HCT116 (cell line): Measurements from ENCODE around the gene TMOD1. TPM values are rescaled to one million over a fixed set of nuclear protein-coding genes. Genes with fewer than 3 reads are reported as not detected.

Source experiments
- ATAC-seq: fragments of 200-7000 bp; cut with Tn5 transposase; 2 replicates; pipeline ENCODE4 v1.9.1; 2020; ENCODE audit warnings: mild to moderate bottlenecking, moderate library complexity
- BruUV-seq: library from RNA; stranded (reverse); fragments of 400-500 nt; replicated peaks from 2 replicates; lab custom pipeline; 2021; lab: Mats Ljungman, UMichigan
- CTCF ChIA-PET: fragments of 300-600 bp; sonication (Branson Sonifier 250); formaldehyde crosslinking; loops from one replicate; lab custom pipeline; 2021; ENCODE audit warnings: antibody characterized with exemption; lab: Charles Lee
- POLR2A ChIA-PET: fragments of 300-600, 350-600 bp; sonication (Branson Sonifier 250); formaldehyde crosslinking; loops from one replicate; lab custom pipeline; 2021; ENCODE audit warnings: antibody characterized with exemption; lab: Charles Lee
- RAD21 ChIA-PET, 2 experiments: fragments of 300-600 bp; sonication (Branson Sonifier 250); formaldehyde crosslinking; loops; one replicate each; lab custom pipeline; 2023; ENCODE audit warnings: low total read pairs in 2 of 2; ENCODE audit not compliant: uncharacterized antibody in 2 of 2, unreplicated experiment in 2 of 2, low non-redundant PET in 1 of 2; lab: Charles Lee
- DNase-seq: peaks from one replicate; pipeline ENCODE4 v3.0.0-alpha.2; 2010; ENCODE audit warnings: low read depth, low spot score
- H2AFZ ChIP-seq: fragments of 200-600 bp; shearing (Covaris generic), sonication (generic); 2 replicates; pipeline ENCODE4 v1.6.1; 2017; ENCODE audit warnings: low read depth, mixed run types, mixed read lengths, antibody characterized with exemption, low read length; ENCODE audit not compliant: poor library complexity, severe bottlenecking
- H3K27ac ChIP-seq: 2 replicates; pipeline ENCODE4 v1.5.1; 2012; ENCODE audit warnings: low read depth, low read length
- H3K27me3 ChIP-seq: fragments of 200-600 bp; sonication (generic); 2 replicates; pipeline ENCODE4 v1.6.1; 2016; ENCODE audit warnings: mixed run types, low read length, mixed read lengths; ENCODE audit not compliant: insufficient read depth
- H3K36me3 ChIP-seq, 2 experiments: fragments of 200-500 bp in 1 of 2; fragments of 200-600 bp in 1 of 2; sonication (Bioruptor generic) in 1 of 2; sonication (generic) in 1 of 2; 2 replicates each; pipeline versions ENCODE4 v1.5.1 to v1.6.1; 2014 to 2016; ENCODE audit warnings: low read length in 2 of 2, inconsistent platforms in 1 of 2, mixed read lengths in 1 of 2, mixed run types in 1 of 2; ENCODE audit not compliant: insufficient read depth in 2 of 2, control insufficient read depth in 1 of 2
- H3K4me1 ChIP-seq, 2 experiments: fragments of 200-600 bp in 1 of 2; sonication (generic) in 1 of 2; 2 replicates each; pipeline versions ENCODE4 v1.5.1 to v1.6.1; 2012 to 2017; ENCODE audit warnings: low read length in 2 of 2, inconsistent platforms in 1 of 2, mild to moderate bottlenecking in 1 of 2, mixed read lengths in 1 of 2, mixed run types in 1 of 2, moderate library complexity in 1 of 2; ENCODE audit not compliant: insufficient read depth in 2 of 2, control insufficient read depth in 1 of 2
- H3K4me2 ChIP-seq: fragments of 200-600 bp; sonication (generic); 2 replicates; pipeline ENCODE4 v1.6.1; 2017; ENCODE audit warnings: mixed run types, low read length, mixed read lengths
- H3K4me3 ChIP-seq, 2 experiments: fragments of 200-600 bp in 1 of 2; sonication (generic) in 1 of 2; replicated peaks in 1 of 2; 2 replicates each; pipeline ENCODE4 v1.5.1; 2011 to 2016; ENCODE audit warnings: low read length in 2 of 2, control low read depth in 1 of 2, low read depth in 1 of 2, mild to moderate bottlenecking in 1 of 2, mixed read lengths in 1 of 2, mixed run types in 1 of 2
- H3K79me2 ChIP-seq: fragments of 200-600 bp; sonication (generic); 2 replicates; pipeline ENCODE4 v1.6.1; 2017; ENCODE audit warnings: mild to moderate bottlenecking, mixed run types, low read length, moderate library complexity, mixed read lengths; ENCODE audit not compliant: insufficient read depth
- H3K9ac ChIP-seq: fragments of 200-600 bp; sonication (generic); 2 replicates; pipeline ENCODE4 v1.6.1; 2016; ENCODE audit warnings: low read length, mixed read lengths
- H3K9me2 ChIP-seq: fragments of 200-600 bp; sonication (generic), shearing (Covaris generic); 2 replicates; pipeline ENCODE4 v1.6.1; 2017; ENCODE audit warnings: mixed run types, mild to moderate bottlenecking, moderate library complexity; ENCODE audit not compliant: insufficient read depth
- H3K9me3 ChIP-seq, 2 experiments: fragments of 200-500 bp in 1 of 2; fragments of 200-600 bp in 1 of 2; sonication (Bioruptor generic) in 1 of 2; sonication (generic) in 1 of 2; 2 replicates each; pipeline ENCODE4 v1.6.1; 2014 to 2017; ENCODE audit warnings: low read length in 2 of 2, mixed read lengths in 2 of 2, inconsistent platforms in 1 of 2, low read depth in 1 of 2, mild to moderate bottlenecking in 1 of 2, mixed run types in 1 of 2, moderate library complexity in 1 of 2; ENCODE audit not compliant: control insufficient read depth in 1 of 2, insufficient read depth in 1 of 2
- H4K20me1 ChIP-seq: fragments of 200-600 bp; sonication (generic), shearing (Covaris generic); 2 replicates; pipeline ENCODE4 v1.6.1; 2017; ENCODE audit warnings: mixed run types, mild to moderate bottlenecking, moderate library complexity; ENCODE audit not compliant: insufficient read depth
- CBX3 ChIP-seq: IDR thresholded peaks from 2 replicates; pipeline ENCODE4 v1.6.1; 2012; ENCODE audit warnings: low read depth
- CTCF ChIP-seq, 3 experiments: fragments of 200-600 bp in 1 of 3; sonication (generic) in 1 of 3; IDR thresholded peaks in 2 of 3; conservative IDR thresholded peaks in 1 of 3; 2 replicates each; pipeline ENCODE4 v1.5.1; 2012 to 2017; ENCODE audit warnings: low read depth in 2 of 3, low read length in 2 of 3, antibody characterized with exemption in 1 of 3, borderline replicate concordance in 1 of 3, control low read depth in 1 of 3, mild to moderate bottlenecking in 1 of 3, mixed read lengths in 1 of 3, mixed run types in 1 of 3, moderate library complexity in 1 of 3; ENCODE audit not compliant: insufficient read depth in 1 of 3
- ZFX ChIP-seq: fragments of 450-650 bp; IDR thresholded peaks from 2 replicates; pipeline ENCODE4 v1.6.1; 2017
- intact Hi-C: fragments of 100-400 bp; cut with micrococcal nuclease; formaldehyde crosslinking; loops from 2 replicates; pipeline ENCODE4 v1.10.0; 2022
- total RNA-seq: library from RNA; stranded (reverse); gene quantifications from one replicate; pipeline ENCODE4 v1.2.1, GENCODE V29; 2021; ENCODE audit not compliant: unreplicated experiment

The TMOD1 gene
- total RNA-seq, 1 experiment from 2014 or later = 4.4 TPM

DNA sequence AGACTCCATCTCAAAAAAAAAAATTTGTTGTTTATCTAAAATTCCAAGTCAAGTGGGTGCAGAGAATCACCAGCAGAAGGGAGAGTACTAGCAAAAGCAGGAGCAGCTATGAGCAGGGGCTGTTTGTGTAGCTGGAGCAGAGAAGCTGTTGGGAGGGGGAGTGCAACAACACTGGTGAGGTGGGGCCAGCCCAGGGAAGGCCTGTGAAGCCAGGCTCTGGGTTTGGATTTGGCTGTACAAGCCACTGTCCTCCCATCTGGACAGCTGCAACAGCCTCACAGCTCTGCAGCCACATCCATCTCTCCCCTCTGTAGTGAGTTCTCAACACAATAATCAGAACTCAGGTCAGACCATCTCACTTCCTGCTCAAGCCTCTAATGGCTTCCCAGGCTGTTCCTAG, 59.4 kb downstream of the TMOD1 start:
- no peak overlapping the region for H3K27ac ChIP-seq
- no peak overlapping the region for H3K9ac ChIP-seq
- no TSS peak for BruUV-seq
- no peak for TF ChIP-seq CBX3
- no peak overlapping the region for H3K4me2 ChIP-seq
- no peaks in the 10 kb centered on the region for H4K20me1 ChIP-seq
- no peak overlapping the region for H2AFZ ChIP-seq
- ATAC-seq = no peak
- no peaks in the 10 kb centered on the region for H3K36me3 ChIP-seq
- peaks cover 3 to 9% of the 10 kb centered on the region in 2 experiments; a peak in 3 of 4 replicates for H3K4me1 ChIP-seq
- no peaks in the 10 kb centered on the region for H3K9me3 ChIP-seq
- CTCF ChIA-PET = no interaction called here
- no peaks in the 10 kb centered on the region for H3K79me2 ChIP-seq
- H3K4me3 ChIP-seq = no peak overlapping the region
- no peak for DNase-seq
- no peaks in the 10 kb centered on the region for H3K9me2 ChIP-seq
- no peaks in the 10 kb centered on the region for H3K27me3 ChIP-seq
- POLR2A ChIA-PET = interaction anchor here (1.0 kb wide), 1 partner anchor 13 kb away, joined by 3 read pairs; no protein-coding TSS in a partner anchor
- RAD21 ChIA-PET = no interaction called here
- intact Hi-C loops = no loop called here

GRCh38 chr9:97561501-97561900, 60.0 kb downstream of the TMOD1 start:
- Histone ChIP-seq H3K9me2 (no peaks in the 10 kb centered on the region), H3K27me3 (no peaks in the 10 kb centered on the region), H3K4me1 (peaks cover 3 to 9% of the 10 kb centered on the region in 2 experiments; a peak in 3 of 4 replicates), H3K4me3 (no peak overlapping the region), H3K4me2 (no peak overlapping the region), H3K27ac (no peak overlapping the region), H3K36me3 (no peaks in the 10 kb centered on the region), H4K20me1 (no peaks in the 10 kb centered on the region), H3K9me3 (no peaks in the 10 kb centered on the region), H3K9ac (no peak overlapping the region), H2AFZ (no peak overlapping the region), H3K79me2 (no peaks in the 10 kb centered on the region)
- DNase-seq (no peak), ATAC-seq (no peak)
- no TSS peak for BruUV-seq
- intact Hi-C loops = no loop called here
- ChIA-PET CTCF (no interaction called here), POLR2A (interaction anchor here (1.0 kb wide), 1 partner anchor 12 kb away, joined by 3 read pairs; no protein-coding TSS in a partner anchor), RAD21 (no interaction called here)
- TF ChIP-seq ZFX = no peak
- TF ChIP-seq CBX3 = no peak
- TF ChIP-seq CTCF (IDR thresholded peaks at IDR 0.05 in 2 of 3, conservative IDR thresholded peaks at IDR 0.05 in 1 of 3; ENCODE audit: borderline replicate concordance in 1 of 3, insufficient read depth in 1 of 3, low read depth in 2 of 3, low read length in 2 of 3) = no peak
